ENCODE measurements around the gene TM9SF3. TPM values are rescaled to one million over a fixed set of nuclear protein-coding genes. Genes with fewer than 3 reads are reported as not detected.

Gene TM9SF3
- total RNA-seq, 6 experiments from 2014 or later = 195 to 235 (median 208) TPM

GRCh38 chr10:96513305-96513697, 73.5 kb downstream of the TM9SF3 start:
- peaks cover 5% of the 10 kb centered on the region; the same call in 1 of the 2 replicates for H3K27me3 Mint-ChIP-seq (ENCODE audit: insufficient read depth)
- H3K36me3 Mint-ChIP-seq (ENCODE audit: low read depth) = peaks cover 2% of the 10 kb centered on the region; the same call in 1 of the 2 replicates
- peaks cover 56% of the 10 kb centered on the region for H3K4me1 Mint-ChIP-seq (ENCODE audit: low read depth)
- no peak for TF ChIP-seq CTCF (IDR thresholded peaks at IDR 0.05)
- H3K9me3 Mint-ChIP-seq = no peaks in the 10 kb centered on the region
- H3K4me3 Mint-ChIP-seq = peak overlapping the region; percentile 87
- DNase-seq = no peak
- no peak overlapping the region for H3K27ac Mint-ChIP-seq

GRCh38 chr10:96512524-96513304, 74.1 kb downstream of the TM9SF3 start:
- H3K9me3 Mint-ChIP-seq = no peaks in the 10 kb centered on the region
- H3K4me3 Mint-ChIP-seq = peak overlapping the region; percentile 87
- DNase-seq = no peak
- peaks cover 56% of the 10 kb centered on the region for H3K4me1 Mint-ChIP-seq (ENCODE audit: low read depth)
- peaks cover 5% of the 10 kb centered on the region; the same call in 1 of the 2 replicates for H3K27me3 Mint-ChIP-seq (ENCODE audit: insufficient read depth)
- no peaks in the 10 kb centered on the region for H3K36me3 Mint-ChIP-seq (ENCODE audit: low read depth)
- no peak for TF ChIP-seq CTCF (IDR thresholded peaks at IDR 0.05)
- H3K27ac Mint-ChIP-seq = no peak overlapping the region

GRCh38 chr10:96511044-96511945, 75.5 kb downstream of the TM9SF3 start:
- peak; percentile 13 for DNase-seq
- Mint-ChIP-seq H3K4me1 (ENCODE audit: low read depth) (peaks cover 51% of the 10 kb centered on the region), H3K27me3 (ENCODE audit: insufficient read depth) (peaks cover 8% of the 10 kb centered on the region), H3K9me3 (no peaks in the 10 kb centered on the region), H3K4me3 (no peak overlapping the region), H3K36me3 (ENCODE audit: low read depth) (no peaks in the 10 kb centered on the region), H3K27ac (no peak overlapping the region; the same call in 1 of the 2 replicates)
- peak; percentile 77 for TF ChIP-seq CTCF (IDR thresholded peaks at IDR 0.05)

- Mint-ChIP-seq H3K27ac (no peak overlapping the region), H3K27me3 (ENCODE audit: insufficient read depth) (peaks cover 8% of the 10 kb centered on the region), H3K36me3 (ENCODE audit: low read depth) (no peaks in the 10 kb centered on the region), H3K9me3 (no peaks in the 10 kb centered on the region), H3K4me1 (ENCODE audit: low read depth) (peaks cover 30% of the 10 kb centered on the region), H3K4me3 (no peak overlapping the region)
- DNase-seq = peak; percentile 79
- no peak for TF ChIP-seq CTCF (IDR thresholded peaks at IDR 0.05)
Observed at GRCh38 chr10:96509017-96509641, 77.7 kb downstream of the TM9SF3 start.

GRCh38 chr10:96507044-96507443, 79.8 kb downstream of the TM9SF3 start:
- peaks cover 21% of the 10 kb centered on the region for H3K4me1 Mint-ChIP-seq (ENCODE audit: low read depth)
- peaks cover 12% of the 10 kb centered on the region for H3K27me3 Mint-ChIP-seq (ENCODE audit: insufficient read depth)
- H3K36me3 Mint-ChIP-seq (ENCODE audit: low read depth) = no peaks in the 10 kb centered on the region
- no peak overlapping the region for H3K4me3 Mint-ChIP-seq
- DNase-seq = no peak
- TF ChIP-seq CTCF (IDR thresholded peaks at IDR 0.05) = no peak
- no peak overlapping the region for H3K27ac Mint-ChIP-seq
- H3K9me3 Mint-ChIP-seq = no peaks in the 10 kb centered on the region

Measured in HFFc6 (cell line).